ENCODE data around the gene C1QTNF3. TPM values are rescaled to one million over a fixed set of nuclear protein-coding genes. Genes with fewer than 3 reads are reported as not detected.

The C1QTNF3 gene
- total RNA-seq, 1 donor from 2014 or later: 3.9 TPM

Other genes starting within 250 kb of the C1QTNF3 start
- not detected in 2 replicates for gene ADAMTS12, start 151.2 kb downstream of the C1QTNF3 start, total RNA-seq
- not detected in 2 replicates for gene RXFP3, start 106.8 kb downstream of the C1QTNF3 start, total RNA-seq
- 0.34 TPM in 1 of 2 replicates, not detected in the other for gene SLC45A2, start 58.5 kb downstream of the C1QTNF3 start, total RNA-seq
- 6.8 and 7.1 TPM in 2 replicates for gene AMACR, start 35.2 kb downstream of the C1QTNF3 start, total RNA-seq